H1 (cell line): Measurements from ENCODE around the gene SIMC1. TPM values are rescaled to one million over a fixed set of nuclear protein-coding genes. Genes with fewer than 3 reads are reported as not detected.

Experiments
- CTCF ChIA-PET: fragments of 300-600 bp; sonication (Branson Sonifier 250); formaldehyde crosslinking; loops from one replicate; lab custom pipeline; 2021; ENCODE audit not compliant: partially characterized antibody; lab: Charles Lee
- POLR2A ChIA-PET: fragments of 300-600 bp; sonication (Branson Sonifier 250); formaldehyde crosslinking; loops from one replicate; lab custom pipeline; 2021; ENCODE audit warnings: inconsistent platforms; ENCODE audit not compliant: partially characterized antibody; lab: Charles Lee
- DNase-seq, 2 experiments: peaks; one replicate each; pipeline versions ENCODE4 v3.0.0 to v3.0.0-alpha.2; 2010 to 2022; ENCODE audit warnings: low spot score in 2 of 2, low read depth in 1 of 2, mixed read lengths in 1 of 2
- FAIRE-seq: peaks from 2 replicates; lab custom pipeline; 2011; peaks lifted over from hg19 to GRCh38; lab: Jason Lieb, UNC
- H2AFZ ChIP-seq: 2 replicates; pipeline ENCODE4 v1.8.1; 2012; ENCODE audit warnings: low read length, inconsistent platforms
- H2AK5ac ChIP-seq: 2 replicates; pipeline ENCODE4 v1.6.1; 2013; ENCODE audit warnings: low read depth, low read length
- H2BK120ac ChIP-seq: replicated peaks from 2 replicates; pipeline ENCODE3; 2013; ENCODE audit warnings: low read depth, low read length, inconsistent platforms
- H2BK12ac ChIP-seq: 2 replicates; pipeline ENCODE4 v1.6.1; 2013; ENCODE audit warnings: low read depth, low read length
- H2BK15ac ChIP-seq: 2 replicates; pipeline ENCODE4 v1.6.1; 2013; ENCODE audit warnings: low read length
- H2BK20ac ChIP-seq: 2 replicates; pipeline ENCODE4 v1.6.1; 2013; ENCODE audit warnings: low read length
- H2BK5ac ChIP-seq: 2 replicates; pipeline ENCODE4 v1.6.1; 2013; ENCODE audit warnings: low read depth, low read length
- H3K14ac ChIP-seq: 2 replicates; pipeline ENCODE4 v1.6.1; 2013; ENCODE audit warnings: inconsistent platforms; ENCODE audit not compliant: insufficient read length
- H3K18ac ChIP-seq: 2 replicates; pipeline ENCODE4 v1.6.1; 2013; ENCODE audit warnings: low read length; ENCODE audit errors: extremely low read depth
- H3K23ac ChIP-seq: 2 replicates; pipeline ENCODE4 v1.6.1; 2013; ENCODE audit warnings: inconsistent platforms; ENCODE audit not compliant: insufficient read length
- H3K23me2 ChIP-seq: 2 replicates; pipeline ENCODE4 v1.6.1; 2013; ENCODE audit warnings: low read depth, low read length
- H3K27ac ChIP-seq: 2 replicates; pipeline ENCODE4 v1.6.1; 2011; ENCODE audit warnings: low read depth, low read length, inconsistent platforms
- H3K27me3 ChIP-seq, 4 experiments: replicated peaks in 1 of 4; 1 replicate in 1 of 4; 2 replicates in 3 of 4; pipeline versions ENCODE4 v1.6.1 to v1.8.1; 2011 to 2013; ENCODE audit warnings: low read length in 3 of 4, mild to moderate bottlenecking in 3 of 4, inconsistent platforms in 2 of 4, mixed read lengths in 2 of 4, moderate library complexity in 1 of 4; ENCODE audit not compliant: control insufficient read depth in 3 of 4, insufficient read depth in 3 of 4; ENCODE audit errors: extremely low read depth in 1 of 4
- H3K36me3 ChIP-seq, 4 experiments: 2 replicates each; pipeline versions ENCODE4 v1.6.1 to v1.8.1; 2011 to 2013; ENCODE audit warnings: mild to moderate bottlenecking in 4 of 4, low read length in 3 of 4, moderate library complexity in 2 of 4, control low read depth in 1 of 4, inconsistent platforms in 1 of 4; ENCODE audit not compliant: insufficient read depth in 4 of 4, control insufficient read depth in 2 of 4
- H3K4ac ChIP-seq: replicated peaks from 2 replicates; pipeline ENCODE3; 2013; ENCODE audit warnings: low read length, low read depth, mixed read lengths, inconsistent platforms; ENCODE audit not compliant: insufficient read length
- H3K4me1 ChIP-seq, 4 experiments: replicated peaks in 1 of 4; 1 replicate in 1 of 4; 2 replicates in 3 of 4; pipeline versions ENCODE4 v1.6.1 to v1.8.1; 2011 to 2013; ENCODE audit warnings: low read length in 3 of 4, inconsistent platforms in 2 of 4, mixed read lengths in 1 of 4; ENCODE audit not compliant: insufficient read depth in 4 of 4, control insufficient read depth in 3 of 4
- H3K4me2 ChIP-seq, 2 experiments: 2 replicates each; pipeline versions ENCODE4 v1.6.1 to v1.8.1; 2011 to 2013; ENCODE audit warnings: low read depth in 2 of 2, low read length in 2 of 2, control low read depth in 1 of 2, inconsistent platforms in 1 of 2, mild to moderate bottlenecking in 1 of 2; ENCODE audit not compliant: insufficient read depth in 1 of 2
- H3K4me3 ChIP-seq, 4 experiments: fragments of 200-600, 300-600 bp in 1 of 4; sonication (generic), shearing (Covaris generic), sonication (Bioruptor Twin) in 1 of 4; 2 replicates each; pipeline versions ENCODE4 v1.5.1 to v1.8.1; 2011 to 2016; ENCODE audit warnings: low read length in 4 of 4, low read depth in 3 of 4, control low read depth in 2 of 4, inconsistent platforms in 2 of 4, mild to moderate bottlenecking in 2 of 4, mixed read lengths in 1 of 4, moderate library complexity in 1 of 4; ENCODE audit not compliant: insufficient read depth in 2 of 4; ENCODE audit errors: extremely low read depth in 1 of 4
- H3K56ac ChIP-seq: replicated peaks from 2 replicates; pipeline ENCODE3; 2013; ENCODE audit warnings: low read depth, mild to moderate bottlenecking, mixed read lengths, low read length, inconsistent platforms; ENCODE audit not compliant: insufficient read length
- H3K79me1 ChIP-seq: 2 replicates; pipeline ENCODE4 v1.6.1; 2013; ENCODE audit warnings: low read depth, low read length, control low read depth
- H3K79me2 ChIP-seq, 2 experiments: 2 replicates each; pipeline versions ENCODE4 v1.6.1 to v1.8.1; 2012 to 2013; ENCODE audit warnings: low read length in 2 of 2, mild to moderate bottlenecking in 2 of 2, inconsistent platforms in 1 of 2; ENCODE audit not compliant: insufficient read depth in 2 of 2, control insufficient read depth in 1 of 2
- H3K9ac ChIP-seq, 4 experiments: replicated peaks in 1 of 4; 1 replicate in 1 of 4; 2 replicates in 3 of 4; pipeline versions ENCODE4 v1.6.1 to v1.8.1; 2011 to 2013; ENCODE audit warnings: low read depth in 3 of 4, low read length in 3 of 4, control low read depth in 2 of 4, mild to moderate bottlenecking in 2 of 4, moderate library complexity in 2 of 4, inconsistent platforms in 1 of 4; ENCODE audit errors: extremely low read depth in 1 of 4
- H3K9me3 ChIP-seq, 2 experiments: 2 replicates each; pipeline versions ENCODE4 v1.6.1 to v1.8.1; 2012 to 2013; ENCODE audit warnings: mild to moderate bottlenecking in 2 of 2, moderate library complexity in 2 of 2, control low read depth in 1 of 2, inconsistent platforms in 1 of 2, low read depth in 1 of 2, low read length in 1 of 2, mixed read lengths in 1 of 2; ENCODE audit not compliant: insufficient read depth in 2 of 2
- H4K20me1 ChIP-seq, 2 experiments: replicated peaks in 1 of 2; 2 replicates each; pipeline versions ENCODE3 to v1.8.1; 2011 to 2013; ENCODE audit warnings: inconsistent platforms in 2 of 2, low read length in 2 of 2, mild to moderate bottlenecking in 1 of 2; ENCODE audit not compliant: insufficient read depth in 2 of 2, control insufficient read depth in 1 of 2
- H4K5ac ChIP-seq: 2 replicates; pipeline ENCODE4 v1.6.1; 2013; ENCODE audit warnings: low read length, low read depth, mixed read lengths, inconsistent platforms; ENCODE audit not compliant: insufficient read length
- H4K8ac ChIP-seq: 2 replicates; pipeline ENCODE4 v1.8.0; 2013; ENCODE audit warnings: mild to moderate bottlenecking, moderate library complexity, low read length, inconsistent platforms; ENCODE audit not compliant: insufficient read depth; ENCODE audit errors: extremely low read depth
- H4K91ac ChIP-seq: replicated peaks from 2 replicates; pipeline ENCODE3; 2013; ENCODE audit warnings: low read length, mixed read lengths, inconsistent platforms; ENCODE audit not compliant: insufficient read length
- ASH2L ChIP-seq: fragments of 200-600, 300-600 bp; sonication (generic); IDR thresholded peaks from one replicate; pipeline ENCODE4 v1.7.1; 2017; ENCODE audit warnings: low read length
- CBX5 ChIP-seq: fragments of 300-800, 300-1000 bp; sonication (generic); IDR thresholded peaks from 2 replicates; pipeline ENCODE4 v1.7.1; 2016; ENCODE audit warnings: antibody characterized with exemption, low read length, low read depth
- CBX8 ChIP-seq: fragments of 300-800, 300-1000 bp; sonication (generic); IDR thresholded peaks from 2 replicates; pipeline ENCODE4 v1.7.1; 2016; ENCODE audit warnings: low read depth, low read length, borderline replicate concordance
- CEBPB ChIP-seq: IDR thresholded peaks from 2 replicates; pipeline ENCODE4 v1.6.1; 2012; ENCODE audit warnings: low read depth, low read length
- FOSL1 ChIP-seq: IDR thresholded peaks from 2 replicates; pipeline ENCODE4 v1.6.1; 2011; ENCODE audit warnings: mild to moderate bottlenecking, low read depth, low read length, moderate library complexity; ENCODE audit not compliant: insufficient read depth
- KDM1A ChIP-seq: fragments of 200-600, 300-600 bp; sonication (generic); IDR thresholded peaks from 2 replicates; pipeline ENCODE4 v1.7.1; 2016; ENCODE audit warnings: mild to moderate bottlenecking, low read length, borderline replicate concordance
- KDM4A ChIP-seq: IDR thresholded peaks from one replicate; pipeline ENCODE4 v1.7.1; 2012; ENCODE audit warnings: low read depth, mild to moderate bottlenecking, moderate library complexity, low read length, inconsistent platforms; ENCODE audit not compliant: severe bottlenecking
- MAFK ChIP-seq: IDR thresholded peaks from 2 replicates; pipeline ENCODE4 v1.6.1; 2012; ENCODE audit warnings: low read depth, mild to moderate bottlenecking, improper control_type of control experiment, low read length
- NANOG ChIP-seq: IDR thresholded peaks from 2 replicates; pipeline ENCODE4 v1.6.1; 2011; ENCODE audit warnings: low read length, low read depth, mild to moderate bottlenecking, inconsistent platforms; ENCODE audit not compliant: insufficient read depth, poor library complexity, severe bottlenecking
- NRF1 ChIP-seq: IDR thresholded peaks from 2 replicates; pipeline ENCODE4 v1.6.1; 2011; ENCODE audit warnings: mild to moderate bottlenecking, low read depth, low read length, improper control_type of control experiment
- PHF8 ChIP-seq: fragments of 200-600 bp; sonication (generic); conservative IDR thresholded peaks from 2 replicates; pipeline ENCODE4 v1.7.1; 2012; ENCODE audit warnings: low read depth, mild to moderate bottlenecking, inconsistent platforms, low read length, moderate library complexity
- RNF2 ChIP-seq: fragments of 200-900, 300-1000 bp; sonication (generic); IDR thresholded peaks from 2 replicates; pipeline ENCODE4 v1.7.1; 2016; ENCODE audit warnings: borderline replicate concordance, low read depth, mild to moderate bottlenecking, antibody characterized with exemption, low read length; ENCODE audit not compliant: poor library complexity, severe bottlenecking; ENCODE audit errors: missing control alignments
- SP2 ChIP-seq: IDR thresholded peaks from 2 replicates; pipeline ENCODE4 v1.6.1; 2012; ENCODE audit warnings: mild to moderate bottlenecking, low read length, inconsistent platforms
- WGBS, 2 experiments: shearing (Covaris generic) in 1 of 2; methylation state at CpG; one replicate each; pipeline versions ENCODE4 v1.1.6 to v1.1.7; 2013 to 2015; ENCODE audit warnings: low lambda C conversion rate in 2 of 2, mixed read lengths in 2 of 2, inconsistent platforms in 1 of 2, low coverage in 1 of 2, missing lambda C conversion rate in 1 of 2; ENCODE audit not compliant: insufficient replicate concordance in 2 of 2, insufficient coverage in 1 of 2, insufficient read length in 1 of 2; ENCODE audit errors: extremely low coverage in 1 of 2, missing lambda C conversion rate in 1 of 2; 5-methylcytosine and 5-hydroxymethylcytosine counted together
- polyA plus RNA-seq, 7 experiments: library from polyadenylated mRNA; depleted of rRNA in 3 of 7; stranded (reverse) in 5 of 7; unstranded in 2 of 7; fragments of >200 nt in 5 of 7; fragments of 200-250 nt in 2 of 7; gene quantifications; 1 replicate in 5 of 7; 2 replicates in 1 of 7; 4 replicates in 1 of 7; pipeline versions ENCODE4 v1.2.1 to v1.2.3, GENCODE V29; 2011 to 2013; ENCODE audit warnings: missing spikeins in 2 of 7, mixed read lengths in 2 of 7
- total RNA-seq: library from RNA; stranded (reverse); fragmentation: NEBNext Ultra II Directional; extraction: Animal tissue kit (Norgen Biotek cat#: 25700); gene quantifications from 2 replicates; pipeline ENCODE4 v1.2.1, GENCODE V29; 2021

Gene SIMC1
- total and polyA plus RNA-seq, 2 of the 8 experiments (the other 6 are each of a cell fraction or from before 2014, with no cell fraction given), result 12.3 to 21.2 TPM

DNA sequence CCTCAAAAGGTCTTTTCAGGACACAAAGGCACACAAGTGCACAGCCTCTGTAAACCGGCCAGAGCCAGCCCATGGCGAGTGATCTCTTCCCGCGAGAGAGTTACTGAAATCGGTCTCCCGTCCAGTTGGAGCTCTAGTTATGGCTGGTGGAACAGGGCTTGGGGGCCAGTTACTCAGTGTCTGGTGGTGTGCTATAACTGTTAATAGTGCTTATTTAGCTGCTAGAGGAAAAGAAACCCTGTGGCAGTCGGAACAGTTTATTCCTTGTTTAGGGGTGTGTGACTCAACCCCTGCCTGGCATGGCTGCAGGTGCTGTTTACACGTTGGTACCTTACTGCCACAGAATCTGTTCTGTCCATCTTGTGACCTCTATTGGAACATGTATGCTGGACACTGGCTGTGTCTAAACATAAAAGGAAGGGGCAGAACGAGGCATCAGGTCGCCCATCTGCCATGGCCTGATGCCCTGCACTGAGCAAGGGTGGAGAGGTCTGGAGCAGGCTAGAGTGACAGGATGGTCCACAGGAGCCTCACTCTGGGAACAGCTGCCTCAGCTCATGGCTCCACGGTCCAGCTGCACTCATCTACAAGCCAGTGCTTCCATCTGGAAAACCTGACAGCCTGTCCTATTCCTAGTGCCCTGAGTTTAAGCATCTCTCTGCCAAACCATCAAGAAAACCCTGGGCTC lies 49.6 kb upstream of the SIMC1 start:
- Histone ChIP-seq H3K4me2 (no peak overlapping the region), H4K8ac (no peak overlapping the region), H2BK15ac (no peak overlapping the region), H2AK5ac (no peak overlapping the region), H2BK12ac (peak overlapping the region; percentile 80; the same call in 1 of the 2 replicates), H3K4me3 (no peak overlapping the region), H3K18ac (no peak overlapping the region), H3K4me1 (peaks cover 0 to 2% (median 0%) of the 10 kb centered on the region in 4 experiments; a peak in 1 of 7 replicates), H3K79me1 (no peaks in the 10 kb centered on the region), H3K56ac (no peak overlapping the region), H3K4ac (no peak overlapping the region), H4K91ac (no peak overlapping the region), H3K36me3 (no peaks in the 10 kb centered on the region)
- POLR2A ChIA-PET, result no interaction called here
- TF ChIP-seq KDM4A (no peak), SP2 (no peak), MAFK (no peak), NANOG (no peak), CBX8 (no peak), CBX5 (no peak), ASH2L (no peak), FOSL1 (no peak), NRF1 (no peak), RNF2 (no peak), CEBPB (no peak), KDM1A (no peak), PHF8 (no peak)
- TF ChIP-seq, all 59 proteins: peak for 0
- Histone ChIP-seq H4K20me1 (no peaks in the 10 kb centered on the region), H3K23me2 (no peaks in the 10 kb centered on the region), H4K5ac (no peak overlapping the region), H3K23ac (no peak overlapping the region), H2BK20ac (no peak overlapping the region), H3K27ac (no peak overlapping the region), H3K79me2 (no peaks in the 10 kb centered on the region), H3K9me3 (no peaks in the 10 kb centered on the region), H3K27me3 (peaks cover 0 to 9% (median 1%) of the 10 kb centered on the region in 4 experiments; a peak in 4 of 7 replicates), H3K14ac (no peak overlapping the region), H2AFZ (no peak overlapping the region), H3K9ac (no peak overlapping the region), H2BK5ac (no peak overlapping the region), H2BK120ac (no peak overlapping the region)
- no peak for DNase-seq
- CTCF ChIA-PET, result no interaction called here
- WGBS, 2 experiments, result 88% methylated on average over 11 of the region's 11 CpGs; no CpG with 5 or more reads in 1 of the 2 experiments
- no peak for FAIRE-seq
